Gastroesophageal sphincter (tissue), 3 donors: ENCODE data around the gene FASN.

Source experiments
- CTCF ChIP-seq, 4 experiments: fragments of 200-600 bp in 2 of 4; fragments of 450-650 bp in 2 of 4; sonication (generic) in 1 of 4; IDR thresholded peaks; one replicate each; pipeline ENCODE4 v1.5.1; 2017 to 2019; ENCODE audit warnings: antibody characterized with exemption in 4 of 4, mild to moderate bottlenecking in 2 of 4, moderate library complexity in 2 of 4
- EP300 ChIP-seq: sonication (generic); formaldehyde crosslinking; IDR thresholded peaks from one replicate; pipeline ENCODE4 v1.6.1; 2017; ENCODE audit warnings: antibody characterized with exemption, mild to moderate bottlenecking
- POLR2A ChIP-seq, 2 donors: fragments of 450-650 bp; IDR thresholded peaks; one replicate each; pipeline ENCODE4 v1.6.1; 2017; ENCODE audit warnings: antibody characterized with exemption in 2 of 2, mild to moderate bottlenecking in 2 of 2, moderate library complexity in 1 of 2

GRCh38 chr17:82126556-82127314, 28.7 kb upstream of the FASN start:
- no peak for TF ChIP-seq CTCF (IDR thresholded peaks at IDR 0.05)
- TF ChIP-seq POLR2A (IDR thresholded peaks at IDR 0.05): no peak
- no peak for TF ChIP-seq EP300
